Right renal pelvis (tissue), 4 donors: Measurements from ENCODE around the gene APBB2. TPM values are rescaled to one million over a fixed set of nuclear protein-coding genes. Genes with fewer than 3 reads are reported as not detected.

Source experiments
- DNase-seq, 4 donors: peaks; one replicate each; pipeline ENCODE4 v3.0.0-alpha.2; 2013; ENCODE audit warnings: low read depth in 4 of 4, low spot score in 3 of 4, missing footprints in 1 of 4
- polyA plus RNA-seq, 4 donors: library from polyadenylated mRNA; unstranded; fragments of 120-200 nt; gene quantifications; one replicate each; pipeline ENCODE4 v1.2.1, GENCODE V29; 2013; ENCODE audit not compliant: insufficient read length in 4 of 4

Gene APBB2
- polyA plus RNA-seq, 4 donors: 43.8 to 55.1 (median 52.6) TPM

DNA sequence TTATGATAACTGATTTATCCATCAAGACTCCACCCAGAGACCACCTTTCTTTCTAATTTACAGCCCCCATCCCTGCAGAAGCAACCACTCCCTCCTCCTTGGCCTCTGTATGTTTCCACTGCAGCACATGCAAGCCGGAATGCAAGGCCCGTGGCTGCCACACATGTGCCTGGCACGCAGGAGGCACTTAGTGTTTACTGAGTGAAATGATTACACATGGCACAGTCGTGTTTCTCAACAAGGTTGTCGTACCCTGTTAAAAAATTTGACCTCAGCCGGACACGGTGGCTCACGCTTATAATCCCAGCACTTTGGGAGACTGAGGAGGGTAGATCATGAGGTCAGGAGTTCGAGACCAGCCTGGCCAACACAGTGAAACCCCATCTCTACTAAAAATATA lies 104.3 kb downstream of the APBB2 start:
- DNase-seq: no peak

DNA sequence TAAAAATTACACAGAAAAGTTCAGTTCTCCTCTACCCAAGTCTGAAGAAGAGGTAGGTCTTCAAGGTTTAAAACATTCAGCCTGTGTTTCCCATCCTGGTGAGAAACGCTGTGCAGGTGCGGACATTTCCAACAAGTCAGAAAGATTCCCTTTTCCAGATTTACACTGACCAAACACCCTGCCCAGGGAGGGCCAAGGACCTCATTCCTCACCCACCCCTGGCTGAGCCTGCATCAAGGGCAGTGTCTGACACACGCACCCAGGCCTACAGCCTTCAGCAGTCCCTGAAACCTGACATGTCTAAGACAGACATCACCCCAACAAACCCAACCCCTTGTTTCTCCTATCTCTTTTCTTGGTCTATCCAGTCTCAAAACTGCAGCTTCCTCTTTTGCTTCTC lies 105.9 kb downstream of the APBB2 start:
- no peak for DNase-seq

DNA sequence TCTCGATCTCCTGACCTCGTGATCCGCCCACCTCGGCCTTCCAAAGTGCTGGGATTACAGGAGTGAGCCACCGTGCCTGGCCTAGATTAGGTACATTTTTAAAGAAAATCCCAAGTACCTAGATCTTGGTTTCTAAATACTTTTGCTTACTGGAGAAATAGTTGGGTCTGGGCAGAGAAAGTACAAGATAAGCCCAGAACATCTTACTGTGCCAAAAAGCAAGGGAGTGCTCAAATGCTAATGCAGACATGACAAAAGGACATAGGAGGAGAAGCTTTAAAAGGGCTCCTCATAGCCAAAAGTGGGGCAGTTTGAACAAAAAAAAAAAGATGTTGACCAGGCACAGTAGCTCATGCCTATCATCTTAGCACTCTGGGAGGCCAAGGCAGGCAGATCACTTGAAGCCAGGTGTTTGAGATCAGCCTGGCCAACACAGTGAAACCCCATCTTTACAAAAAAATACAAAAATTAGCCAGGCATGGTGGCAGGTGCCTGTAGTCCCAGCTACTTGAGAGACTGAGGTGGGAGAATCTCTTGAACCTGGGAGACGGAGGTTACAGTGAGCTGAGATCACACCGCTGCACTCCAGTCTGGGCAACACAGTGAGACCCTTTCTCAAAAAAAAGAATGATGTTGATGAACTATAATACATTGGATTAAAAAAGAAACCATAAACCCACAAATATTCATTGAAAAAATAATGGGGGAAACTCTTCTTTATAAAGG lies 107.5 kb downstream of the APBB2 start:
- no peak for DNase-seq

DNA sequence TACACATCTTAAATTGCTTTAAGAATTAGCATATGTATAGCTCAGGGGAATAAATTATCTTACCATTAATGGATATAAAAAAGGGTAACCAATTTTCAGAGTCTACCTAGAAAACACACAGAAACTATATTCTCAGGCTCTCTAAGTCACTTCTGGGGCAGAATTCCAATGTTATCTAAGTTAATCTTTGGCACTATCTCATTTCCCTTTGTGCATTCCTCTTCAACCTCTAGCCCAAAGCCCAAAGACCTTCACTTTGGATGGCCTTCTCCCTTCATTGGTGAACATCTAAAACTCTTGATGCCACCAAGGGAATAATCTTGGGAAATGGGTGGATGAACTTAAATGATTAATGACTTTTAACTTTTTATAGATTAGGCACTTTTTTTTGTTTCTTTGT lies 108.3 kb downstream of the APBB2 start:
- DNase-seq: no peak

DNA sequence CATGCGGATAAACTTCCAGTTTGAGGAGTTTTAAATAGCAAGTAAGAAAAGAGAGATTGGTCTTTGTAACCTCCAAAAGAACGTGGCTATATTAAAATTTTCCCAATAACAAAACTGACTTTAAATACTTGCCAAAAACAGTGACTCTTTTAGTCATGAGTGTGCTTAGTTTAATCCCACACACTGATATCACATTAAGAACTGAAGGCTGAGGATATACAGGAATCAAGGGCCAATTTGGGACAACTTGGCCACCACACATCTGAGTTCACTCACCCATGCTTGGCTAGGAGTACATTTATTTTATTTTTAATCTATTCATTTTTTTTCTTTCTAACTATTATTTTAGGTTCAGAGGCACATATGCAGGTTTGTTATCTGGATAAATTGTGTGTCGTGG lies 110.2 kb downstream of the APBB2 start:
- no peak for DNase-seq

DNA sequence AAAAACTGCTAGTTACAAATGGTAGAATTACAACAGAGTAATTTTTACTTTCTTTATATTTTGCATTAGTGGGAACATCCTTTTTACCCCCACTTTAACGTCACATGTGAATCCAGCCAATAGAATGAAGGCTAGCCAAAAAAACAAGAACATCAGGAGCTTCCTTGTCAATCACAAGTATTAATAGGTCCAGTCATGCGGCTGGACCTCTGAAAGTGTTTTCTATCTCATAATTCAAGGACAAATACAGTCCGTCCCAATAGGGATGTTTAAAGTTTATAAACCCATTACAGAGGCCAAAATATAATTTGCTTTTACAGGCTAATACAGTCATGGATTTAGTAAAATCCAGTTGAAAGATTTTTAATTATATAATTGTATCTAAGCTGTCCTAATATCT lies 110.7 kb downstream of the APBB2 start:
- no peak for DNase-seq

DNA sequence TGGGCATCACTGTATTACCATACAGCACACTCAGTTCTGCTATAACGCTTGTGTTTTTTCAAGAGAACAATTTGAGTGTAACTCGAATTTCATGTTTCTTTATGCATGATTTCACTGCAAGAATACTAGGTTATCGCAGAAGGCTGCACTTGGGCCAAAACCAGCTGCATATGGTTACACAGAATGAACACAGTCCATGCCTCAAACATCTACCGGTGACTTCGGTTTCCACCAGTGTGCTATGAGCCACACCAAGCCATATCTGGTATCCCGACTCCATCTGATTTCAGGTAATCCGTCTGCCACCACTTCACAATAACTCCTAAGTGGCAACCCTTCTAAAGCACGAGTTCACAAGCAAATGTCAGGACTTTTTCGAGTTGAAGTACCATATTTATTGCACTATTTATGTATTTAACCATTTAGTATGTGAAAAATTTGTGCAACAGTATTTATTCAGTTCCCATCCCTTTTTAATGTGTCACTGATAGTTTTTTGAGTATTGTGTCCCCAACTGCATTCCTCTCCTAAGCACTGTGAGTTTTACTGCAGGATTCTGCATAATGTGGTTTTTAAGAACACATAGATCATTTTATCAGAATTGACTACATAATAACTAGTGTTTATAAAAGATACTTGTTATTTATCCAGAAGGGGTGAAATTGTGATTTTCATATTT lies 111.8 kb downstream of the APBB2 start:
- no peak for DNase-seq

DNA sequence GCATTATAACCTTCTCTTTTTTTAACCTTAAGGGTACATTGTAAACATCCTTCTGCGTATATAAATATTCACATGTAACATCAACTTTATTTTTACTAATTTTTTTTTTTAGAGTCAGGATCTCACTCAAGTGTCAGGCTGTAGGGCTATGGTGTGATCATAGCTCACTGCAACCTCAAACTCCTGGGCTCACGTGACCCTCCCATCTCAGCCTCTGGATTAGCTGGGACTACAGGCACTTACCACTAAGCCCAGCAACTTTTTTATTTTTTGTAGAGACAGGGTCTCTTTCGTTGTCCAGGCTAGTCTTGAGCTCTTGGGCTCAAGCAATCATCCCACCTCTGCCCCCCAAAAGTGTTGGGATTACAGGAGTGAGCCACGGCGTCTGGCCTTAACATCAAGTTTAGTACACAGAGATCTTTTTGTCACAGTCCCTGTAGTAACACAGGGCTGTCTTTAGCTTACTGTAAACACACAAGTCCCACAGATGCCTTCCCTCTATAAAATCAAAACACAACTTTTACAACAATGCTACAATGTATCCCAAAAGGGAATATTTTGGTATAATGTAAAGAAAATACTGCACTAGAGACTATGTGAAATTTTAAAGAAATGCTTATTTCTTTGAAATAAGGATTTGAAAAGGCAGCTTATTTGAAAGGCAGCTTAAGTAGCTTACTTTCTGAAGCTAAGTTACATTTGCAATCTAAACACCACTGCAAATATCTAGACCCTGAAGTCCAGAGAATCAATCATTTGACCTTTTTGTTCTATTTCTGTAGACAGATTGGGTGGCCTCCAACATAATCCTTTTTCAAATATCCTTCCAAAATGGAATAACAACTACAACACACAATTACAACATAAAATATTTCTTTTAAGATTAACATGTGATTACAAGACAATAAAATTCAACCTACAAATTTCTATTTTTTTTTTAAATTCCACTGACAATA lies 116.0 kb downstream of the APBB2 start:
- no peak for DNase-seq

DNA sequence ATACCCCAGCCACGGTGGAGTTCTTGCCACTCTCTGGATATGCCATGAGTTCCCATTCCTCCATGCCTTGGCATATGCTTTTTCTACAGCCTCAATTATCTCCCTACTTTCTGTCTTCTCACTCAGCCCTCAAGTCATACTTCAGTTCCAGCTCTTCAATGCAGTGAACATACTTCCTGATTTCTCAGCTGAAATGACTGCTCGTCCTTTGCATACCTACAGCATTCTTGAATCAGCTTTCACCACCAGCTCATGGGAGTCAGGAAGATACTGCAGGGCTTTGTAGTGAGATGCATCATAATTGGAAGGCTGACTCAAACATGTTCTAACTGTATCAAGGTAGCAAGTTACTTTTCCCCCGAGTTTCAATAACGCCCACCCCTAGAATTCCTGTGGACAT lies 118.4 kb downstream of the APBB2 start:
- no peak for DNase-seq

DNA sequence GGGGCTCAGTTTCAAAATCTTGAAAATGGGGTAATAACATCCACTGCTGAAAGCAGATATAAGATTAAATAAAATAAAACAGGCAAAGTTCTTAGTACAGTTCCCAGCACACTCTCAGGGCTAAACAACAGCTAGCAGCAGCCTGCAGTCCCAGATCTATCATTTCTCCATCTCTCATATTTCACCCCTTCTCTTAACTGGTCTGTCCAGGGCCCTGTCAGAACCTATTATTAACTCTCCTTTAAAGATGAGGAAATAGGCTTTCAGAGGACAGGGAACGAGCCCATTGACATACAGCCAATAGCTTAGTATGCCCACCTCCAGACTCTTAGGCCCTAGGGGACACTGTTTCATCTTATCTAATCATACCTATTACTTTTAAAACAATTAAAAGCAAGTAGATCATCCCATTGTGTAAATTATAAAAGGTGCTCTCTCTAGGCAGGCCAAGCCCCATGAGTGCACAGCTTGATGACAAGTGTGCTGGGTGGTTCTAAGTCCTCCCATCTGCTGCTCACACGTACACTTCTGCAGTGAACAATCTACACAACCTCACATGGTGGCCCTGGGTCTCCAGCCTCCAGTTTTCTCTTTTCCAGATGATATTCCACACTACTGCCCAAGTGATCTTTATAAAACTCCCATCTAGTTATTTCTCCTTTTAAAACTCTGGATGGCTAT lies 119.0 kb downstream of the APBB2 start:
- DNase-seq: no peak

DNA sequence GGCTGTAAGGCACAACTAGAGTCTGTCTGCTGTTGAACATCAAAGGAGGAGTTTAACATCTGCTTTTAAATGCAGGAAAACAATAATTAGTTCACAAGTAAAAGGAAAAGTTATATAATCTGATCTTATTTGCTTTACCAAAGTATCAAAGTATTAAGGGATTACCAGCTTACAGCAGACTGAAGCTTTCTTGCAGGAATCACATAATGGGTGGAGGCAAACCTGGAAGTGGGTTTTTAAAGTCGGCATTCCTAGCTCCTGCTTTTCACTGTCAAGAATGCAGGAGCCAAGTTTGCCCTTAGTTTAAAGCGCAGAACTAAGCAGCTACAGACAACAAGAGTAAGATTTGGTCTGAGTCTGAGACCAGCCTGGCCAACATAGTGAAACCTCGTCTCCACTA lies 122.2 kb downstream of the APBB2 start:
- no peak for DNase-seq

DNA sequence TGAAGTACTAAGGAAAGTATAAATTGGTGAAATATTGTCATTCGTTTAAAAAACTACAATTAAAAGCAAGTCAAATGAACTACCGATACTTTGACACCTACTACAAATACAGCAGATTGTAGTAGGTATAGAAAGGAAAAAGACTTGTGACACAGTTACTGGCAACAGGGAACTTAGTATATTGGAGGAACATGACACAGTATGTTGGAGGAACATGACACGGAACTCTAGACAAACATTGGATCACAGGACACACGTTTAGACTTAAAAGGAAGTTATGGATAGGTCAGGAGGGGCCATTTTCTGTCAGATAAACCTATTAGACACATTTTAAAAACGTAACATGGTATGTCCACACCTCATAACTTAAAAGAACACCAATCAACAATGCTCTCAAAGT lies 132.5 kb downstream of the APBB2 start:
- DNase-seq: no peak

DNA sequence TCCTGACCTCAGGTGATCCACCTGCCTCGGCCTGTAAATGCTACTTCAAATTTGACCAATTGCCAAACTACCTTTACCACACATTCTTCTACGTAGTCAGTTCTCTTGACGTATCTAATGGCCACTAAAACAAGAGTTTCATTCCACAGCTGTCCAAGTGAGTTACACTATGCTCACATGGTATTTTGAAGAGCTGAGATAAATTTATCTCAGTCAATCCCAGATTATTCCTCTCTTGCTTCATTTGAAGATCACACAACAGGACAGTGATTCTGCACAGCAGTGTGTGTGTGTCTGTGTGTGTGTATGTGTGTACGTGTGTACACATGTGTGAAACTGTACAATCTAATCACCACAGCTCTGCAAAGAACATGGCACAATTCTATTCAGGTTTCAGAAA lies 133.4 kb downstream of the APBB2 start:
- DNase-seq: no peak

DNA sequence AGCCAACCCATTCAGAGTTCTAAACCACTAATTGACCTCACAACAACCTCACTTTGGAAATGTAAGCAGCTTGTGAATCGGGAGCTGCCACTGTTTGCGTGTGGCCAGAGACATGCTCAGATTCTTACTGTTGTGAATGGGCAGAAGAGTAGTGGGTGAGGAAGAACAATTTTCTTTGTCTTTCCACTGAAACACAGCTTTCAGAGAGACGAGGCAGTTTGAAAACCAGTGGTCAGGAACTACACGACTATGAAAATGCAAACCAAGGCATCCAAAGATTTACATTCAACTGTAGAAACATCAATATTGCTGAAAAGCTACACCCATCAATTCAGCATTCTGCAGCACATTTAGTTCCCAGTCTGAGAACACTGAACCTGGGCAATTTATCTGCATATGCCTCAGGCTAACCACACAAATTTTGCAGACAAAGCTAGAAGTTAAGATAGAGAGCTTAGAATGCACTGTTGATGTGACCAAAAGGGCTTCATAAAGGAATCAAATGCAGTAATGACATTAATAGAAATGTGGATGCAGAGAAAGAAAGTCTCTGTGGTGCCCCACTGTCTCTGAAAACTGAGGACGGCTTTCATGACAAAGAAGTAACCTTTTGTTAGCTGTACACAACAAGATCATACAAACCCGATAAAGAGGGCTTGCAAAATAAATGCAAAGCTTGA lies 134.3 kb downstream of the APBB2 start:
- no peak for DNase-seq

DNA sequence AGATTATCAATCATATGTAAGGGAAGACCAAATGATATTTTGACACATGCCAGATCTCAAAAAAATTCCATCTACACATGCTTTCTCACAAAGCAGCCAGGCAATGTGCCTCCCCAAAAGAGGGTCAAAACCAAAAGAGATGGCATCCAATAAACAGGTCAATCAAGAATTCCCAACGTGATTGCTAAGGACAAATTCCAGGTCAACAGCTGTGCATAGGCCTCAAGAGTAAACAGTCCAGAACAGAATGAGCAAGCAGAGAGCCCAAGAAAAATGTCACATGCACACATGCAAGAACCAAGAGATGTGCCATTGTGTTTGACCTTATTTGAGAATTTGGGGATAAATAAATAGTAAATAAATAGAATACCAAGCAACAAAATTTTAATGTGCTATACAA lies 136.7 kb downstream of the APBB2 start:
- DNase-seq: no peak

DNA sequence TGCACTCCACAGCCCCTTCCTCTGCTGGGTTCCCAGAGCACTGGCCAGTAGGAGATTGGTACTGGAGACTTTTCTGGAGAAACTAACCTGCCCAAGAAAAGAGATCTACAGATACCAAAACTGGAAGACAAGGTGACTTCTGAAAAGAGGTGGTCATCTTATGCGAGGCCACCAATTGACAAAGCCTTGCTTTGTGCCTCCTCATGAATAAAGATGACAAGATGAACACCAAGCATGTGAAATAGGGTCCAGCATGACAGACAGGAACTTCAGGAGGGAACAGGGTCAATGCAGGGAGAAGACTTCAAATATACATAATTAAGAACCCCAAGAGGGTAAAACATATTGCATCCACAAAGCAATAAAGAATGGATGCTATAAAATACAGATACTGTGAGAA lies 137.9 kb downstream of the APBB2 start:
- no peak for DNase-seq

DNA sequence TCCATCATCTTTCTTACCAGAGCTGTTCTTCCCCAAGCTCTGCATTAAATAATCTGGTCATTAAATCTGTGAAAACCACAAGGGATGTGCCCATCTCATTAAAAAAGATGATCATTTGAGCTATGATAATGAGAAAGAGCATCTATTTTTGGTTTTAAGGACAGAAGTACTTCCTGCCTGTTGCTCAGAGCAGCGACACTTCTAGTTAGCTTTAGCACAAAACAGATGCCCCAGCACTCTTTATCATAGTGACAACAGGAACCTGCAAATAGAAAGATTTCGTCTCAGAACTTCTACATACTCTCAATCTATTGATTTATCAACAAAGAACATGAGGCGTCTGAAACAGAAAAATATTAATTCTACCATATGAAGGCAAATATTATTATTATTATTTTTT lies 140.1 kb downstream of the APBB2 start:
- no peak for DNase-seq

DNA sequence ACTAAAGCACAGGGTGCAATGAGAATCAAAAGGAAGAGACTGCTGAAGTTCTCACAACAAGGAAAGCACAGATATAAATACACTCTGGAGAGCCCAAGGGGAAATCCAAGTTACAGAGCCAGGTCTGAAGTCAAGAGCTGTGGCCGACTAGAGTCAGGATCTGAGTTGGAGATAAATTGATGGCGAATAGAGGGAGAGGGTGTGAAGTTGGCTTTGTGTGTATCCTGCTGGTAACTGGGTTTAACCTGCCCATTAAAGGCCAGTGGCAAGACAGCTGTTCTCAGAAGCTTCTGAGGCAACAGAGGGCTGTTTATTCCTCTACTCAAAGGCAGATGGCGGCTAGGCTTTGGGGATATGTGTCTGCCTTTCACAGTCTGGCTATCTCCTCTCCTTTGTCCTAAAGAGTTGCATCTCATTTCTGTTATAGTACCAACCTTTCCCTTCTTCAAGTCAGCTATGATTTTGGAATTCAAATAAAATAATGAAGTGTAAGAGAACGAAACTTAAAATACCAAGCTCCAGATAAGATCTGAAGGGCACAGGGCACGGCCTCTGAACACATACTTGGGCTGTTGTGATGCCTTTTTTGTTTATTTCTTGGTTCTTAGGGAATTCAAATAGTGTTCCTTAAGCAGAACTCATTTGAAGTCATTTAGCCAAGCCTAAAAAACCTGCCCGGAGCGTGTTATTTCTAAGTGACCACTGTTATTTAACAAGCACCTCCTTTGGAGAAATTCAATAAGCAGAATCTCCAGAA lies 142.1 kb downstream of the APBB2 start:
- no peak for DNase-seq

DNA sequence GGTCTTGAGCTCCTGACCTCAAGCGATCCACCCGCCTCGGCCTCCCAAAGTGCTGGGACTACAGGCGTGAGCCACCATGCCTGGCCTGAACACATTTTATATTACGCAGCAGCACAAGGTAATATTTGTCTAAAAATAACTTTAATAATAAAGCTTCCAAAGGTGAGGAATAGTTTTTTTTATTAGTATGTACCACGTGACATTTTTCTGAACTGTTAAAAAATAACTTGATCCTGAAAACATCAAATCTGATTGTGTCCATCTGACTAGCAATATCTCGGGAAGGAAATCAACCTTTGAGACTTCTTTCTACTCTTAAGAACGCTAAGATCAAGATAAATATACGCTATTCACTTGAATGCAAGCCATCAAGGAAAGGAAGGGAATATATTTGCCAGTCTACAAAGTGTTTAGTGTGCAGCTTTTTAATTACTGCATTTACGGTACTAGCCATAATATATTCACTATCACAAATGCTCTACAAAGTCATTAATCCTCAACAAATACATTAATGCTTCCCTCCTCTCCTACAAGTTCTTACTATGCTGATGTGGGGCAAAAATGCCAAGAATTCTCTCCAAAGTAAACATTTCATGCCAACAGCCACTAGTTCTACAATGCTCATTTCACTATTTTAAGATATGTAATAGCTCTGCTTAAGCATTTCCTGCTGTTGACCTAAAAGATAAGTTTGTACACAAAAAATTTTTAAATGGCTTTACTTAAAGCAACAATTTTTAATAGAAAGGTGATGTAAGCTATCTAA lies 143.6 kb downstream of the APBB2 start:
- no peak for DNase-seq
